NCI-H524 (cell line): ENCODE results near the gene ATR.
"Not testable (repeated sequence)": the region's sequence is repeated elsewhere in the genome, so short reads cannot be mapped to it uniquely, and the experiment has no call there.

Experiments used
- DNase-seq, 2 experiments: peaks; one replicate each; lab custom pipeline; 2025; lab: John Stamatoyannopoulos, UW

ATR gene

GRCh38 chr3:142595141-142595540 lies 16.6 kb upstream of the ATR start:
- DNase-seq, result no peak

DNA sequence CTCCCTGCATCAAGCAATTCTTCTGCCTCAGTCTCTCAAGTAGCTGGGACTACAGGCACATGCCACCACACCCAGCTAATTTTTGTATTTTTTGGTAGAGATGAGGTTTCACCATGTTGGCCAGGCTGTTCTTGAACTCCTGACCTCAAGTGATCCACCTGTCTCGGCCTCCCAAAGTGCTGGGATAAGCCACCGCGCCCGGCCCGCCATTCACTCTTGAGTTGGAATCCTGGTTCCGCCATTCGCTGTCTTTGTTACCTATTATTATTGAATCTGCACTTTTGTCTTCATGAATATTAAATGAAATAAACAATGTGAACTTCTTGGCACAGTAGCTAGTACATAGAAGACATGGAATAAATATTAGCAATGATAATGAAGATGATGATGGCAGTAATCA lies 13.7 kb upstream of the ATR start:
- DNase-seq, result not testable (repeated sequence)

DNA sequence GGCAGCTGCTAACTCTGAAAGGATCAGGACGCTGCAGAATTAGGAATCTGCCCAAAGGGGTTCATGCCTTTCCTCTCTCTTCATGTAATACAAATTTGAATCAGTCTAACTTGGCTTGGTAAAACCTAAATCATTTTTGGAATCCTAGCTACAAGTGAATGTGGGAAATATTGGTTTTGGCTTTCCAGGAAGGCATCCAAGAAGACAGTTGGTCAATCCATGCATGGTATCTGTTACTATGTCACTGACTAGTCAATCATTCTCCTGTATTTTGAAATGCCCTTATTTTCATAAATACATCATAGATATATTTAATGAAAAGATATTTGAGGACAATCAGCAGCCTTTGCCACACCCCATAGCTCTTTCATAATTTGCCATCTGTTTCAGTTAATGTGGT lies 10.2 kb upstream of the ATR start:
- DNase-seq, result no peak

GRCh38 chr3:142586803-142587406 lies 8.4 kb upstream of the ATR start:
- DNase-seq, result peak; percentile 72 to 75

GRCh38 chr3:142581070-142581469 lies 2.5 kb upstream of the ATR start:
- not testable (repeated sequence) for DNase-seq

DNA sequence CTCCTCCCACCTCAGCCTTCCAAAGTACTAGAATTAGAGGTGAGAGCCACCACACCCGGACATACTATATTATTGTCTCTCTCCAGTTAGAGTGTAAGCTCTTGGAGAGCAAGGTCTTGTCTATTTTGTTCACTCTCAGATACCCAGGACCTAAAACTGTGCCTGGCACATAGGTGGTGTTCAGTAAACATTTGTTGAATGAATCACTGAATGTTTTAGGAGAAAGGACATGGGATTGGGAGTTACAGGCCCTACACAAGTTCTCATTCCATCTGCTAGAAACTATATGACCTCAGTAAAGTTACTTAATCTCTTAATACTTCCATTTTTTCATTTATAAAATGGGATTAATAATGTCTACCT lies 1.5 kb upstream of the ATR start:
- no peak for DNase-seq

DNA sequence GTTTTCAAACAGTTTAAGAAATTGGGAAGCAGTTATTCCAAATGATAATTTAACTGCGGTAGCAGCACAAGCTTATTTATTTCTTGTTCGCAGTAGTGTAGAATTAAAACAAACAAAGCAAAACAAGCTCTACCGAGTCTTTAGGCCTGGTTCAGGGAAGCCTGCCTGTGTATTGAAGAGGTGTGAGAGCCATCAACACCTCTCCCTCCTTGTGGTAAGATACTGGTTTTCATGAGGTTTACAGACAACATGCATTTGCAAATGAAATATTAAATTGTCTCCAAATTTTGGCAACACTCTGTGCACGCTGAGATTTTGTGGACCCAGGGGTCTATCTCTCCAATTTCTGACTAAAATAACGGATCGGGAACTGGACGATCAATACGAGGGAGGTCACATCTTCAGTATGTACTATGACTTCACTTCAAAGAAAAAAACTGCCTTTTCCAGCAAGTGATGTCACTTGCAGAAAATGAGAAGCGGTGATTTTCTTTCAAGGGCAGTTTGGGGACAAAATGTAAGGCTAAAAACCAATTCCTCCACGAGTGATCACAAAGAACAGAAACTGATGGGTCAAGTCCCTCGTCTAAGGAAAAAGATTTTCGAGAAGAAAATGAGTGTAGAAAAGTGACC lies 721 bp downstream of the ATR start:
- DNase-seq, result peak in 1 of 2 experiments; percentile 15

GRCh38 chr3:142576792-142577191 lies 1.7 kb downstream of the ATR start:
- no peak for DNase-seq

GRCh38 chr3:142574665-142575064 lies 3.9 kb downstream of the ATR start:
- no peak for DNase-seq

- DNase-seq, result not testable (repeated sequence)
Observed at GRCh38 chr3:142574223-142574622, 4.3 kb downstream of the ATR start.

DNA sequence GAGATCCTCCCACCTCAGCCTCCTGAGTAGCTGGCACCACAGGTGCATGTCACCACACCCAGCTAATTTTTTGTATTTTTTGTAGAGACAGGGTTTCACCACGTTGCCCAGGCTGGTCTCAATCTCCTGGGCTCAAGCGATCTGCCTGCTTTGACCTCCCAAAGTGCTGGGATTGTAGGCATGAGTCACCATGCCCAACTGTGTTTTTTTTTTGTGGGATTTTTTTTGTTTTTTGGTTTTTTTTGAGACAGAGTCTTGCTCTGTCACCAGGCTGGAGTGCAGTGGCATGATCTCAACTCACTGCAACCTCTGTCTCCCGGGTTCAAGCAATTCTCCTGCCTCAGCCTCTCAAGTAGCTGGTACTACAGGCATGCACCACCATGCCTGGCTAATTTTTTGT lies 9.1 kb downstream of the ATR start:
- not testable (repeated sequence) for DNase-seq

DNA sequence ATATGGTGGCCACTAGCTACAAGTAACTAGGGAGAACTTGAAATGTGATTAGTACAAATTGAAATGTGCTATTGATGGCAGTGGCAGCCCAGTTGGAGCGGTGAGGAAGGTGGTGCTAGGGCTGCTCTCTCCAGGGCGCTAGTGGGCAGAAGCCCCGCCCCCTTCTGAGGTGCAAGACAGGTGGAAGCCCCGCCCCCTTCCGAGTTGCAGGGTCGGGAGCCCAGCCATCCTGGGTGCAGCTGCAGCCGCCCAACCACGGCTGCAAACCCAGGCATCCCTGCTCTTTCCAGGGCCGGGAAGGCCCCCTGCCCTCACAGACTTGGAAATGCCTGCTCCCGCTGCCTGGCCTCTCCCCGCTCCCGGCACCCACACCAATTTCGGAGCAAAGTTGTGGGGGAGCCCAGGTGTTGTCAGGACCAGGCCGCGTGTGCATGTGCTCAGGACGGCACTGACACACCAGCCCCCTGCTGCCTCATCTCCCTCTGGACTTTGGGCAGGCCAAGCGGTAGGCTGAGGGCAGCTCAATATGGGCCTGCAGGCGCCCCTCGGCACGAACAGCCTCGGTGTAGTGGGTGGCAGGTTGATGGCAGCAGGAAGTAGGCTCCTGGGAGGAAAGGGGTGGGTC lies 10.0 kb downstream of the ATR start:
- no peak for DNase-seq

- DNase-seq, result peak; percentile 70 to 82
Observed at GRCh38 chr3:142566096-142566495, 12.4 kb downstream of the ATR start.

- no peak for DNase-seq
Observed at GRCh38 chr3:142563496-142563997, 15.0 kb downstream of the ATR start.

- DNase-seq, result no peak
Observed at GRCh38 chr3:142560118-142560517, 18.4 kb downstream of the ATR start.

GRCh38 chr3:142553741-142554140 lies 24.8 kb downstream of the ATR start:
- DNase-seq, result no peak

GRCh38 chr3:142552579-142552978 lies 26.0 kb downstream of the ATR start:
- DNase-seq, result not testable (repeated sequence)

DNA sequence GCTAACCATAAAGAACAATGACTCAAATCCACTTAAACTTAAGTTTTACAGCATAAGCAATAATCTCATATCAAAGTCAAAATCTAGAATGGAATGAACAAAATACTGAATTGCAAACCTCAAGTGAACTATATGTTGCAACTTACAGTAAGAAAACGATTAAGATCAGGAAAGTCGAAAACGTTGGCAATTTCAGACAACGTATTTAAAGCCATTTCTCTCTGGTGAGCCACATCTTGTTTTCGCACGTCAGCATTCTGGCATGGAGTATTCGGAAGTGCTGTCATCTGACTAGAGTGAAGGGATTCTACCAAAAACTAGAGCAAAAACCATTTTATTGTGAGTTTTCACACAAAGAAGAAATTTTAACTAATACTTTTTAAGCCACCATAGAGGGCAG lies 28.5 kb downstream of the ATR start:
- DNase-seq, result no peak

- no peak for DNase-seq
Observed at GRCh38 chr3:142543307-142543706, 35.2 kb downstream of the ATR start.

DNA sequence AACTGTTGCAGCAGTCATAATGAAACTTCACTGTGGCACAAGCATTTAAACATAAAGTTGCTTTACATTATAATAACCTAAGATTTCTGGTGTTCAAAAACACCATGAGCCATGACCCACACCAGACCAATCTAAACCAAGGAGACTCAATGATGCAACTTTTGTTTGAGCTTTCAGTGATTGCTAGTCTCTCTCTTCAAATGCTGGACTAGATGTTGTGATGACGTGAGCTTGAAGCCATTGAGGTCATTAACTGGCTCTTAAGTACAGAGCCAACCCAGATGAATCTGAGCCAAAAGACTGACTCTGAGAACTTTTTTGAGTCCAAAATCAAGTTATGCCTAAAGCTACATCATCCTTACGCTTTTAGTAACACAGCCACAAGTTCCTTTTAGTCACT lies 36.5 kb downstream of the ATR start:
- DNase-seq, result no peak

DNA sequence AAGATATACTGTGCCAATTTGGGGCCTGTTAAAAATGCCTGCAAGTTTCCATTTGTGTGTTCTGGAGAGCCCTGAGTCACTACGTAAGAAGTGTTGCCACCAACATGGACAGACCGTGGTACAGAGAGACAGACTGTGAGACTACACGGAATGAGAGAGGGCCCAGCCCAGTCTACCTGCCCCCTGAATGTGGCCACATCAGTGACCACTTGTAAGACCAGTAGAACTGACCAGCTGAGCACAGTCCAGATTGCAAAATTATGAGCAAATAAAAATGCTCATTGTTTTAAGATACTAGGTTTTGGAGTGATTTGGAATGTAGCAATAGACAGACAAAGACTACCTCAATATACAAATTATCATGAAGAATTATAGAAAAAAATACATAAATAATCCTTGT lies 42.0 kb downstream of the ATR start:
- DNase-seq, result no peak

- no peak for DNase-seq
Observed at GRCh38 chr3:142534543-142534942, 44.0 kb downstream of the ATR start.

GRCh38 chr3:142530296-142530695 lies 48.2 kb downstream of the ATR start:
- no peak for DNase-seq
